ENCODE measurements around the gene NKX1-1.

NKX1-1 gene

DNA sequence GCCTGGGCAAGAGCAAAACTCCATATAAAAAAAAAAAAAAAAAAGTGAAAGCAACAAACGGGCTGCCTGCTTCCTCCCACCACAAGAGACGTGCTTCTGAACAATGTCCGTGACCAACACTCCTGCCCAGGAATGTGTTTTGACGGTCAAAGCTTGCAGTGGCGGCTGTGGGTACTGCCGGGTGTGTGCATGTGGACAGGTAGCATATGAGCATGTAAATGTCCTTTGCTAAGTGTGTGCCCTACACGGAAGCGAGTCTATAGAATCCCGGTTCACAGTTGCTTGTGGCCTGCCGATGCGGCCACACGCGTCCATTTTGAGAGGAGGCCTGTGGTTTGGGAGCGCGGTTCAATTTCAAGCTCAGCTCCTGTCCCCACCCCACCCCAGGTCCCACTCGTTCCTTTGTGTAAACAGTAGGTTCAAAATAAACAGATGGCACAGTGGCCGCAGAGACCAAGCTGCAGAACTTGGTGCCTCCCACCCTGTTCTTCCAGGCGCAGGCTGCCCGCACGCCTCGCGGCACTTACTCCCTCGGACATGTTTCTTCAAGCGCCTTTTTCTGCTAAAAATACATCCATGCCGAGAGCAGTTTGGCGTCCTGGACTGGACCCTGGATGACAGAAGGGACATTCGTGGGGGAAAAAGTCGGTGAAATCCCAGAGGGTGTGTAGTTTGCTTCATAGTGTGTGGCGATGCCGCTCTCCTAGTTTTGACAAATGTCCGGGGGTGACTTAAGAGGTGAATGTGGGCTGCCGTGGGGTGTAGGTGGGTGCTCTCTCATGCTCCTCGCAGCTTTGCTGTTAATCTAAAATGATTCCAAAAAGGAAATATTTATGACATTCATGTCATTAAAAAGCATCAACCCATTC lies 11.5 kb upstream of the NKX1-1 start:
- DNase-seq (ENCODE audit: low spot score): no peak

DNA sequence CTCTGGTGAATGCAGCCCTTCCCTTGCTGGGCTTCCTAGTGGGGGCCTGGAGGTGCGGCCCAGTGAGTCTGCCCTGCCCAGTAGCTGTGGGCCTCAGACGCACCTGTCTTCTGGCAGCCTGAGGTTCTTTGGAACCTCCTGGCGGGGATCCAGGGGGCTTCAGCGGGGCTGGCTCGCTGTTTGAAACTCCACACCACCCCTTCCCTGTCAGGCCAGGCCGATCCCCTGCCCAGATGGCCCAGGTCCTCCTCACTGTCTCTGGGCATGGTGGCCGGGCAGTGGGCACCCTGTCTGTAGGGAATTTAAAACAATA lies 10.7 kb upstream of the NKX1-1 start:
- DNase-seq (ENCODE audit: low spot score): no peak

DNA sequence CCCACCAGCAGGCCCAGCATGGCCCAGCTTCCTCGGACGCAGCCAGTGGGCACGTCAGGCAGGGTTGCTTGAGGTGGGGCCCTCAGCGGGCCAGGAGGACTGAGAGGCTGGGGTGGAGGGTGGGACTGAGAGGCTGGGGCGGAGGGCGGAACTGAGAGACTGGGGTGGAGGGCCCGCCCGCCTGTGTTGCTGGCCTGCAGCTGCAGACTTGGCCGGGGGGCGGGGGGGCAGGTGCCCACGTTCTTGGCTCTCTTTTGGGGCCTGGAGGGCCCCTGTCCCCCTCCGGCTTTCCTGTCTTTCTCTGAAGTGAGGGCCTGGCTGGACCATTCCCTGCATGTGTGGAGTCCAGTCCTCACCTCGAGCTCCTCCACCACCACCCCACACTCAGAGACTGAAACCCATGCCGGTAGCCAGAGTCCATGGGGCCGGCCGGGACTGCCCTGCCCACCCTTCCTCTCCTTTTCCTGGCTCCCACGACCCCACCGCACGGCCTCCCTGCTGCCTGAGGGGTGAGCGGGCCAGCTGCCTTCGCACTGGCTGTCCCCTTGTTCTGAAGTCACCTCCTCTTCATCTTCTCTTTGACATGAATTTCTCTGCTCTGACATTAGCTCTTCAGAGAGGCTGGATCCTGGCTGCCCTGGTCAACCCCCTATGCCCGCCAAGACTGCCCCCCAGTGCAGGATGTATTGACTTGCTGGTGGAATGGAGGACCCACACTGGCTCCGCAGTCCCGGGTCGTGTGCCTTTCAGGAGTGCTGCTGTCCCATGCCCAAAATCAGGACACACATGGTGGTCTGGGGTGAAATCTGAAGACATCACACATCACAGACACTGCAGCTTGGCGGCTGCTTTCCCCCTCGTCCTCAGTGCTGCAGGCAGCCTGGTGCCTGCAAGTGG lies 10.1 kb upstream of the NKX1-1 start:
- no peak for DNase-seq (ENCODE audit: low spot score)

DNA sequence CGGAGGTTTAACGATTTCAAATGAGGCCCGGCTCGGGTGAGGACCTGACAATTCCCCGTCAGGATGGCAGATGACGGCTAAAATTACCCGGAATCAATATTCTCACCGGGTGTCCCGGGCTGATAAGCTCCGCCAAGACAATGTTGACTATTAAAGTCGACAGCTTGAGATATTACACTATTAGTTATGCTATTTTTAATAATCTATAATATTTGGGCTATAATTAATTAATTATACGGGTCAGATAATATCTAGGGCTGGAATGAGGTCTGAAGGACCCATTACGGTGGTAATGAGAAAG lies 9.4 kb upstream of the NKX1-1 start:
- no peak for DNase-seq (ENCODE audit: low spot score)

DNA sequence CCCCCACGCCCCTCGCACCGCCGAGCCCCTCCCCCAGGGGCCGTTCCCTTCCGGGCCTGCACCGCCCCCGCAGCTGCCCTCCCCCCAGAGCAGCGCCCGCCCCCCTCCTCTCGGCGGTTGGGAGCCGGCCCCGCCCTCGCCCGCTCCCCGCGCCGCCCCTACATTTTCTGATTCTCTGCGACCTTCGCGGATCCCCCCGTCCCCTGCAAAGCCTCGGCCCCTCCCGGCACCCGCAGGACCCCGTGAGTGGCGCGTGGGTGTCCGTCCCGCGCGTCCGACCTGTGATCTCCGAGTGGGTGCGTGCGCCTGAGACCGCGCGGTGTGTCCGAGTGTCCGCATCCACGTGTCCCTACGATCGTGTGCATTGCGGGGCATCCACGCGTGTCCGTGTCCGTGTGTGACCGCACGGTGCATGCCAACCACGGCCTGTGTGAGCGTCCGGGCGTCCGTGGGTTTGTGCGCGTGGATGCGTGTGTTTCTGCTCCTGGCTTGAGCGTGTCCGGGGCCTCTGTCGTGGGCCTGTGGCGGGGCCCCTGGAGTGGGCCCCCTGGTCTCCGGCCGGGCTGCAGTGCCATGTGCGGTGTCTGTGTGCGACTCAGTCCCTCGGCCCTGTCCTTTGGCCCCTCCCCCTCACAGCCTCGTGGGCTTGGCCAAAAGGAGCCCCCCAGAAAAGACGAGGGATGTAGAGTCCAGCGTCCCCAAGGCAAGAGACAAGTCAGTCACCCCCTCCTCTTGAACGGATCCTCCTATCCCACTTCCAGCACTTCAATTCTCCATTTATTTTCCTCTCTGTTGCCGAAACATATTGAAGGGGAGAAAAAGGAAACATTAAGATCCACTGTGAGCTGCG lies 8.8 kb upstream of the NKX1-1 start:
- no peak for DNase-seq (ENCODE audit: low spot score)

DNA sequence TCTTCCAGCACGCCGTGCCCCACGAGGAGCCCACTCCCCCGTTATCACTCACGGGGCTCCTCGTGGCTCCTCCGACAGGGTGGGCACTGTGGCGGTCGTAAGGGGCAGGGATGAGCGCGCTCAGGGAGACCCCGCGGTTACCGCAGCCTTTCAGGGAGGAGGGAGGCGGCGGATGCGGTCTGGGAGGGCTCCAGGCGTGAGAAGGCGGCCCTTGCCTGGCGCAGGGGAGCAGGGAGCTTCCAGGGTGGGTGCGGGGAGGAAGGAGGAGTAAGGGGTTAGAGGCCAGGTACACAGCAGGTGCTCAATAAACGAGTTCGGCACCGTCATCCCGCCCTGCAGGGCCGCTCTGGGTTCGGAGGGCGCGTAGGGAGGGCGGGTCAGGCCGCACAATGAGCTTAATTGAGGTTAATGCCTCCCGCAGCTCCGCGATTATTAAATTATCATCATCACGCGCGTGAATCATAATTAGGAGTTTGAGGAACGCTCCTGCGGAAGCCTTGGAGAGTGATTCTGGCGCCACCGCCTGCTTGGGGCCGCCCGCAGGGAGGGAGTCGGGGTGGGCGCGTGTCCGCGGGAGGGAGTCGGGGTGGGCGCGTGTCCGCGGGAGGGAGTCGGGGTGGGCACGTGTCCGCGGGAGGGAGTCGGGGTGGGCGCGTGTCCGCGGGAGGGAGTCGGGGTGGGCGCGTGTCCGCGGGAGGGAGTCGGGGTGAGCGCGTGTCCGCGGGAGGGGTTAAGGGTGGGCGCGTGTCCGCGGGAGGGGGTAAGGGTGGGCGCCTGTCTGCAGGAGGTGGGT lies 7.6 kb upstream of the NKX1-1 start:
- DNase-seq (ENCODE audit: low spot score): no peak

DNA sequence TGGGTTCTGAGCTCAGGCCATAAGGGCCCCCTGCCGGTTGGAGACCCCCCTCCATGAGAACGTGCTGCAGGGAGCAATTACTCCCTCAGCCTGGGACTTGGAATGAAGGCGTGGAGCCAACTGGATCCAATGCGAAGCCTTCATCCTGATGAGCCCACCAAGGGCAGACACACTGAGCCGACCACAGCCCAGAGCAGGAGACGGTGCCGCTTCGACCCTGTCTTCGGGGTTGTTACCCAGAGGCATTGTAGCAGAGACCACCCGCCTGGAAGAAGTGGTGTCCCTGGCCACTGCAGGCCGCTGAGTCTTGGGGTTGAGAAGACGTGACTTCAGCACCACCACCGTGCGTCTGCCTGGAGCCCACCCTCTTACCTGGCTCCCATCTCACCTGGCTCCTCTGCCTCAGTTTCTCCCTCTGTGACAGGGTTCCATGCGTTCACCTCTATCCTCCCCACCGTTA lies 7.0 kb upstream of the NKX1-1 start:
- no peak for DNase-seq (ENCODE audit: low spot score)

DNA sequence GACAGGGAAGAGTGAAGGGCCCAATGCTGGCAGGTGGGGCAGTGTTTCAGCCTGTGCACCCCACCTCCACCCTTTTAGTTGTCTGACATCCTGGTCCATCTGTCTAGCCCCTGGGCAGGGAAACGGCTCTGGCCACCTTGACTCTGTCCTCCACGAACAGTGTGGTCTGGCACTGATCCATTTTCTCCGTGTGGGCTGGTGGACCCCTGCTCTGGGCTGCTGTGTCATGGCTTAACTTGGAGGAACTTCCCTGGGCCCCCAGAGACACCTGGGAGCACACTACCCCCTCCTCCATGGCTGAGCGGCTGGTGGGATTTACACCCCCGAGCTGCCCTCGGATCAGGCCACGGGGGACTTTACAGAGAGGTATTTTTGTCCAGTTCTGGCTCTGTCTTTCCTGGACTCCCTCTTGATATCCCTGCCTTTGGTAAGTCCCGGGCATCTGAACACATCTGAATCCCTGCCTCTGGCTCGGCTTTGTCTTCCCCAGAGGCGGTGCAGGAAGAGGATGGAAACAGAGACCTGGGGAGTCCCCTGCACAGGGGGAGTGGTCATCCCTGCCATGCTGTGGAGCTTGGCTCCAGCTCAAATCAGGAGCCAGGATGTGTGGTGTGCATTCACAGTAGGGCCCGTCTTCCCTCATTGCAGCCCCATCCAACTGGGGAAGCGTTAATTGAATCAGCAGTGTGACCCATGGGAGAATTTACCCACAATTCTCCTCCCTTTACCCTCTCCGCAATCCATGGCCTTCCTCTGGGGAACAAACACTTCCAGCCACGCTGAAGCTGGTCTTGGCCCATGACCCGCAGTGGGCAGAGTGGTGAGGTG lies 6.3 kb upstream of the NKX1-1 start:
- DNase-seq (ENCODE audit: low spot score): no peak

DNA sequence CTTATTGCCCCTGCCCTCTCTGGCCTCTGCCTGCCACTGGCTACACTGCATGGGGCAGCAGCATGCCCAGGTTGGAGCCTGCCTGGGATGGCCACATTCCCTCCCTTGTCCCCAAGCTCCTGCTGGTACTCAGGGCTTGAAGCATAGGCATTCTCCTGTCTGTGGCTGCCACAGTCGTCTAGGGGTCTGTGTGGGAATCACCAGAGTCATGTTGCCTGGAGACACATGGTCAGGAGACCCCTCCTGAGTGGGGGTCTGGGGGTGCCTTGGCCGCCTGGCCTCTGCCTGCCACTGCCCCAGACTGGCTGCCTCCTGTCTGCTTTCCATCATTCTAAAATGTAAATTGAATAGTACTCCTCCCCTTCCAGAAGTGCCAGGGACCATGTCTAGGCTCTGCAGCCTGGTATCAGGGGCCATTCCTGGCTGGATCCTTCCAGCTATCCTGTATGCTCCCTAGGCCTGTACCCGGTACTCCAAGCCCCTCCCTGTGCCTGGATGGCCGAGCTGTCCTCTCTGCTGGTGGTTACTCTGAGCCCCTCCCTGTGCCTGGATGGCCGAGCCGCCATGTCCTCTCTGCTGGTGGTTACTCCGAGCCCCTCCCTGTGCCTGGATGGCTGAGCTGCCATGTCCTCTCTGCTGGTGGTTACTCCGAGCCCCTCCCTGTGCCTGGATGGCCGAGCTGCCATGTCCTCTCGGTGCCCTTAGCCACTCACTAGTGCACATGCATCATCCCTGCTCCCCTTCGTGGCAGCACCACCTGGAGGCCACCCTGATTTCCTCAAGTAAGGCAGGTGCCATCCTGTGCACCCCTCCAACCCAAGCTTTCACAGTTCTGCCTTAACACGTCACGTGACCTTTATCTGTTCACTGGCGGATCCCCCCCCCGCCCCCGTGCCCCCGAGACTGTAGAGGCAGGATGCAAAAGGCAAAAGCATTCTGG lies 5.5 kb upstream of the NKX1-1 start:
- DNase-seq (ENCODE audit: low spot score): no peak

DNA sequence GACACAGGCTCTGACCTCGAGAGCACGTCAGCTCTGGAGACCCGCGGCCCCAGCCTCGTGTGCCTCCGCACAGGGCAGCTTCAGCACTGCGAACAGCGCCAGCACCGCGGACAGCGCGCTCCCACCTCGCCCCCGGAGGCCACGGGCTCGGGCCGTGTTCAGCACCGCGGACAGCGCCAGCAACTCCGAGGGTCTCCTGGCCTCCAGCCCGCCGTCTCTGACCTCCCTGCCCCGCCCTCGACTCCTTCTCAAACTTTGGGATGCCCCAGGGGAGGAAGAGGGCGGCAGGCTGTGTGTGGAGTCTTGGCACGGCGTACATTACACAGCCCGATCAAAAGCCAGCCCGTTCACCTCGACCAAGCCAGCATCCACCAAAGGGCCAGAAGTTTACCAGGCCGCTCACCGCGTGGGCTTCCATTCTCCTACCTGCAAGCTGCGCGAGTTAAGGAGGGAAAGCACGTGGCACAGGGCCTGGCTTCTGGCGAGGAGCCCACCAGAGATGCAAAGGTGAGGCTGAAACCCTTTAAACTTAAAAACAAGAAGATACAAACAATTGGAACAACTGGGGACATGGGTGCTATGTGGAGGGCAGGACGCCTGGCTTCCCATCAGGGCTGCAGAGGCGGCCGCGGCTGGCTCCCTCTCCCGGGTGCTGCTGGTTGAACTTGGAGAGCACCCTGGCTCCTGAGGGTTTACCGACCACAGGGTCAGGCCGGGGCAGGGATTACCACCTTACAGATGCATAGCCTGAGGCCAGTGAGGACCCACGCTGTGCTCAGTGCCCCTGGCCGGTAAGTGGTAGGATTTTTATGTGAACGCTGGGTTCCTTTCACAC lies 4.5 kb upstream of the NKX1-1 start:
- no peak for DNase-seq (ENCODE audit: low spot score)

DNA sequence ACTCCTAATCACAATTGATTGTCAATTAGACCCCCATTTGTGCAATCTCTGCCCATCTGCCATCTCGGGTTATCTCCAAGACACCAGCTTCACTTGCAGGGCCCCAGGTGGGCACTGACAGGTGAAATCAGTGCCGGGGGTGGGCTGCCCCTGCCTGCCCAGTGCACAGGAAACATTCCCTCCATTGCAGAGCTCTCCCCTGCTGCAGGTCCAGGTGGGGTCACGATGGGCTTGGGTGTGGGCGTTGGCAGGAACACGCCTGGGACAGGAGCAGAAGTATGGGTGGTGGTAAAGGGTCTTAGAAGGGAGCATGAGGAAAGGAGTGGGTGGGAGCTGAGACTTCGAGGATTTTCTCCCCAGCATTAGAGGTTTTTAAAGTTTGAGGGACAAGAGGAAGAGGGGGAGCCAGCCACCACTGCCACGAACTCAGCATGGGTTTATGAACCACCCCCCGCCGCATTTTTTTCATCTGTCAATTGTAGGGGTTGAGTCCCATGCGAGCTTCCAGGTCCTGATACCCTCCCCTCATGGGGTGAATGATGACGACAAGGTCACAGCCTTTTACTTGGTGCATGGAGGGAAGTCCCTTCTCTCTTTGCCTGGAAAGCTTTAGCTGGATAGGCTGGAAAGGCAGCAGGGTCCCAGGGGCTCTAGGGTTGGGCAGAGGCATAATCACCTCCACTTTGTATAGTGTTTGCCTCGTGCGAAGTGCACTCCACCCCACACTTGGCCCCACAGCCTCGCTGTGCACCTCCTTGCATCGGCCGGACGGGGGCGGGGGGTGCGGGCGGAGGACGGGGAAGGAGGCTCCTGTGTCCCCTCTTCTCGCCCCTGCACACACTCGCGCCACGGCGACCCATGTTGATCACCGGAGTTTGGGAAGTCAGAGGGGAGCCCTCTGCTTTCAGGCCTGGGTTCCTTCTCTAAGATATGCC lies 3.5 kb upstream of the NKX1-1 start:
- no peak for DNase-seq (ENCODE audit: low spot score)

DNA sequence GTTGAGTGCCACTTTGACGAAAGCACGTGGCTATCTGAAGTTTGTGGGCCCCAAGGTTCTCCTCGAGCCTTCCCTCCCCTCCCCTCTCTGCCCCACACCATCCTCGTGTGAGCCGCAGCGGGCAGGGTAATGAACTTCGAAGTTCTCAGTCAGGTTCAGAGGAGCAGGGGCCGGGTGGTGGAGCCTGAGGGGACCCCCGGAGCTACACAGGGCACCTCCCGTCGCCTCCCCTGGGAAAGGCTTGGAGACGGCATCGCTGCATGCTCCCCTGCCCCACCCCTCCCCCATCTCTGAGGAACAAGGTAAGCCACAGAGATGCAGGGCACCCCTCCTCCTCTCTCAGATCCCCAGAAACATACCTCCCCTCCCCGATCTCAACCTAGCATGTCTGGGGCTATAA lies 2.8 kb upstream of the NKX1-1 start:
- DNase-seq (ENCODE audit: low spot score): no peak

DNA sequence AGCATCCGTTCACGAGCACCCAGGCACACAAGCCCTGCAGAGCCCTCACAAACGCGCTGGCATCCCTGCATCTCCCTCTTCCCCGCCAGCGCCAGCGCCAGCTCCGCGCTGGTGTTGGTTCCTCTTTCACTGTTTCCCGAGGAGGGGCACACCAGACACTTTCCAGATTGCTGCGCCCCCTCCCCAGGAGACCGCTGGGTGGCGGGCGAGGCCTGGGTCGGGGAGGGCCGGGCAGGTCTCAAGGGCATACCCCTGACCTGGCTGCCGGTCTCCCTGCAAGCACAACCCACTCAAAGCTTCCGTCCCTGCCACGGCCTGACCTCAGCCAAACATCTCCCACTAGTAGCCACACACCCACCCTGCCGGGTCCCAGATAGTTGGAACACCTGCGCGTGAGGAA lies 2.2 kb upstream of the NKX1-1 start:
- DNase-seq (ENCODE audit: low spot score): no peak

DNA sequence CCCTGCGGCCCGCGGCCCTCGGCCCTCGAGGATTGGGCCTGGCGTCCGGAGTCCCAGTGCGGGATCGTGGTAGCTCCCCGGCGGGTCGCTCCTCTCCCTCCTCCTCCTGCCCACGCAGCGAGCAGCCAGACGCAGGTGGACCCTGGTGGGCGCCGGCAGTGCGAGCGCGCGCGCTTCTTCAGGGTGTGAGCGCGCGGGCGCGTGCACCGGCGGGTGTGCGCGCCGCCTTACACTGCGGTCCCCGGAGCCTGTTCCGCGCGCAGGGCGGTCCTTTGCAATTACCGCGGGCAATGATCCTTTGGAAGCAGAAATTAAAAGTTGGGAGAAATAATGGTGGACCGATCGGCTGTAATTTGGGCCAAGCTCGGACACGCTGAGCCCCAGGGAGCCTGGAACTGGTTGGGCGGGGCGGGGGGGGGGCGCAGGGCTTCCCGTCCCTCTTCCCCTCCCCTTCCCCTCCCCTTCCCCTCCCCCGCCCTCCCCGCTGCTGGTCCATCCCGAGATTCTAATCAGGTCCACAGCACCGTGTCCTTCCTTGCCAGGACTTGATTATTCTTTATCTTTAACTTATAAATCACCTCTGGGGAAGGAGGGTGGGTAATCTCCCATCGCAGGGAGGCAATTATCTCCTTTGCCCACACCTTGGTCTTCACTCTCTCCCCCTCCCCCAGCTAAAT lies 1.6 kb upstream of the NKX1-1 start:
- DNase-seq (ENCODE audit: low spot score): no peak

DNA sequence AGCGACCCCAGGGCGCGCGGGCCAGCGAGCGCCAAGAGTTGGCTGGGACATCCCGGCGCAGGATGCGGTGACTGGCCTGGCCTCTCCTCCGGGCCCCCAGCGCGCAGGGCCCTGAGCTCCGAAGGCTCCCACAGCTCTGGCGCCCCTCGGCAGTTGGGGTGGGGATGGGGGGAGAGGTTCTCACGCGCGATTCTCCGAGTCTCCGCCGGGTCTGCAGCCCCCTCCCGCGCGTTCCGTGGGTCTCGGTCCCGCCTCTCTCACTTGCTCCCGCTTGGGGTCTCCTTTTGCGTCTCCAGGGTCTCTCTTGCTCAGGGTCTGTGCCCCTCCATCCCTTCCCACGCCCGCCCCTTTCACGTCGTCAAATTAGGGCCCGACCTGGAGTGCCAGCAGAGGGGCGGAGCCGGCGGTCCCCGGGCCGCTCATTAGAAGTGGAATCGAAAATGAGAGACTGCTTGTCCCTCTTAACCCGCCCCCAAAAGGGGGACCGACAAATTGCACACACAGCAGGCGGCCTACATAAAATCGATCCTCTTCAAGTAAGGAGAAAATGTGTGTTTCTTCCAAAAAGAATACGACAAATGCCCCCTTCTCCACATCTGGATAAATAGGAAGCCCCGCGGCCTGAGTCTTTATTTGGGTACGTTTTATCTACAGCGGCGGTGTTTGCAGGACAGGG lies 877 bp upstream of the NKX1-1 start:
- DNase-seq (ENCODE audit: low spot score): no peak
